GM12872 (cell line): ENCODE results near the gene CENPU.
A peak's percentile ranks its signal among the peaks of the same experiment; 100 is the strongest.

ENCODE experiments used
- CTCF ChIP-seq: IDR thresholded peaks from 3 replicates; pipeline ENCODE4 v1.5.1; 2011; ENCODE audit warnings: low read depth, mild to moderate bottlenecking, low read length, moderate library complexity; ENCODE audit not compliant: insufficient read depth

CENPU gene

GRCh38 chr4:184750926-184751584, 17.2 kb upstream of the CENPU start:
- no peak for TF ChIP-seq CTCF

GRCh38 chr4:184748251-184748652, 14.4 kb upstream of the CENPU start:
- no peak for TF ChIP-seq CTCF

GRCh38 chr4:184747034-184747830, 13.3 kb upstream of the CENPU start:
- TF ChIP-seq CTCF: no peak

- peak; percentile 76 for TF ChIP-seq CTCF
These were observed 12.2 kb upstream of the CENPU start for GRCh38 chr4:184745831-184746795.

- no peak for TF ChIP-seq CTCF
These were observed 10.3 kb upstream of the CENPU start for GRCh38 chr4:184744236-184744635.

GRCh38 chr4:184743650-184744049, 9.8 kb upstream of the CENPU start:
- no peak for TF ChIP-seq CTCF

- TF ChIP-seq CTCF: no peak
These were observed 7.1 kb upstream of the CENPU start for GRCh38 chr4:184740980-184741391.
